Activated CD4-positive, alpha-beta T cell treated with anti-CD3 and anti-CD28 coated beads, Interleukin-2, amount 10 ng/mL, durations not matched to agents 24 days and 14 days (primary cell): ENCODE measurements around the gene KLHL9. TPM values are rescaled to one million over a fixed set of nuclear protein-coding genes. Genes with fewer than 3 reads are reported as not detected.
A peak's percentile ranks its signal among the peaks of the same experiment; 100 is the strongest.

ENCODE experiments used
- DNase-seq: peaks from one replicate; pipeline ENCODE4 v3.0.0; 2022
- H3K27ac Mint-ChIP-seq: one replicate; pipeline ENCODE4 v1.8.0; 2022; ENCODE audit warnings: mild to moderate bottlenecking, mixed read lengths
- H3K27me3 Mint-ChIP-seq: one replicate; pipeline ENCODE4 v1.8.0; 2022; ENCODE audit warnings: mixed read lengths
- H3K36me3 Mint-ChIP-seq: one replicate; pipeline ENCODE4 v1.8.0; 2022; ENCODE audit warnings: low read depth, mild to moderate bottlenecking, mixed read lengths
- H3K4me1 Mint-ChIP-seq: one replicate; pipeline ENCODE4 v1.8.0; 2021; ENCODE audit warnings: mixed read lengths
- H3K4me3 Mint-ChIP-seq: one replicate; pipeline ENCODE4 v1.8.0; 2022; ENCODE audit warnings: mild to moderate bottlenecking, moderate library complexity, mixed read lengths
- H3K9me3 Mint-ChIP-seq: one replicate; pipeline ENCODE4 v1.8.0; 2021; ENCODE audit warnings: mixed read lengths
- intact Hi-C: fragments of 100-400 bp; cut with micrococcal nuclease; formaldehyde crosslinking; loops from one replicate; pipeline ENCODE4 v1.15.1; 2023
- total RNA-seq: library from RNA; stranded (reverse); gene quantifications from 2 replicates; pipeline ENCODE4 v1.2.3, GENCODE V29; 2022

Gene KLHL9
- total RNA-seq, 1 donor from 2014 or later = 14.8 TPM

GRCh38 chr9:21333226-21333625 lies 2.0 kb downstream of the KLHL9 start:
- DNase-seq = no peak
- Mint-ChIP-seq H3K4me1 (peaks cover 38% of the 10 kb centered on the region), H3K27me3 (peaks cover 3% of the 10 kb centered on the region), H3K9me3 (no peaks in the 10 kb centered on the region), H3K36me3 (peaks cover 41% of the 10 kb centered on the region), H3K27ac (no peak overlapping the region), H3K4me3 (peak overlapping the region; percentile 92)
- intact Hi-C loops = loop anchor here (10.0 kb wide), 1 partner anchor 222 kb away; no protein-coding TSS in a partner anchor

- Mint-ChIP-seq H3K27me3 (no peaks in the 10 kb centered on the region), H3K4me1 (peaks cover 43% of the 10 kb centered on the region), H3K9me3 (no peaks in the 10 kb centered on the region), H3K27ac (no peak overlapping the region), H3K36me3 (peaks cover 44% of the 10 kb centered on the region), H3K4me3 (peak overlapping the region; percentile 17)
- no peak for DNase-seq
- intact Hi-C loops = loop anchor here (10.0 kb wide), 1 partner anchor 223 kb away; no protein-coding TSS in a partner anchor
Measured at GRCh38 chr9:21331676-21332402, 3.4 kb downstream of the KLHL9 start.

- no peaks in the 10 kb centered on the region for H3K9me3 Mint-ChIP-seq
- intact Hi-C loops = loop anchor here (1.0 to 10.0 kb wide), 6 partner anchors 9 to 462 kb away; partner anchors contain the start of genes IFNA16 and KLHL9
- DNase-seq = no peak
Measured at GRCh38 chr9:21326526-21327139, 8.6 kb downstream of the KLHL9 start.

GRCh38 chr9:21324047-21324446 lies 11.2 kb downstream of the KLHL9 start:
- peak; percentile 52 for DNase-seq
- peaks cover 35% of the 10 kb centered on the region for H3K36me3 Mint-ChIP-seq
- H3K27ac Mint-ChIP-seq = no peak overlapping the region
- H3K27me3 Mint-ChIP-seq = no peaks in the 10 kb centered on the region
- no peaks in the 10 kb centered on the region for H3K9me3 Mint-ChIP-seq
- intact Hi-C loops = loop anchor here (10.0 kb wide), 2 partner anchors 109 to 381 kb away; partner anchors contain the start of gene IFNA16
- peaks cover 13% of the 10 kb centered on the region for H3K4me1 Mint-ChIP-seq
- no peak overlapping the region for H3K4me3 Mint-ChIP-seq

More at GRCh38 chr9:21326526-21327139, 8.6 kb downstream of the KLHL9 start:
- H3K27me3 Mint-ChIP-seq = no peaks in the 10 kb centered on the region
- no peak overlapping the region for H3K27ac Mint-ChIP-seq
- no peak overlapping the region for H3K4me3 Mint-ChIP-seq
- H3K36me3 Mint-ChIP-seq = peaks cover 50% of the 10 kb centered on the region
- H3K4me1 Mint-ChIP-seq = peaks cover 24% of the 10 kb centered on the region

- Mint-ChIP-seq H3K27ac (no peak overlapping the region), H3K9me3 (no peaks in the 10 kb centered on the region), H3K36me3 (peaks cover 34% of the 10 kb centered on the region), H3K4me1 (peaks cover 10% of the 10 kb centered on the region), H3K27me3 (no peaks in the 10 kb centered on the region), H3K4me3 (no peak overlapping the region)
- DNase-seq = no peak
- intact Hi-C loops = loop anchor here (10.0 kb wide), 2 partner anchors 108 to 382 kb away; partner anchors contain the start of gene IFNA16
Measured at GRCh38 chr9:21322911-21323461, 12.2 kb downstream of the KLHL9 start.

- no peak for DNase-seq
- Mint-ChIP-seq H3K9me3 (no peaks in the 10 kb centered on the region), H3K27ac (no peak overlapping the region), H3K4me3 (no peak overlapping the region), H3K36me3 (peaks cover 27% of the 10 kb centered on the region), H3K27me3 (peaks cover 4% of the 10 kb centered on the region), H3K4me1 (peaks cover 2% of the 10 kb centered on the region)
- intact Hi-C loops = loop anchor here (10.0 kb wide), 2 partner anchors 106 to 384 kb away; partner anchors contain the start of gene IFNA16
Measured at GRCh38 chr9:21320465-21320864, 14.7 kb downstream of the KLHL9 start.

GRCh38 chr9:21317956-21318923 lies 17.0 kb downstream of the KLHL9 start:
- no peaks in the 10 kb centered on the region for H3K4me1 Mint-ChIP-seq
- peak; percentile 77 for DNase-seq
- peaks cover 18% of the 10 kb centered on the region for H3K27me3 Mint-ChIP-seq
- H3K36me3 Mint-ChIP-seq = peaks cover 10% of the 10 kb centered on the region
- intact Hi-C loops = loop anchor here (1.0 kb wide), 2 partner anchors 137 to 471 kb away; no protein-coding TSS in a partner anchor
- no peak overlapping the region for H3K27ac Mint-ChIP-seq
- no peaks in the 10 kb centered on the region for H3K9me3 Mint-ChIP-seq
- H3K4me3 Mint-ChIP-seq = no peak overlapping the region

GRCh38 chr9:21316860-21317259 lies 18.3 kb downstream of the KLHL9 start:
- intact Hi-C loops = no loop called here
- Mint-ChIP-seq H3K4me3 (no peak overlapping the region), H3K36me3 (no peaks in the 10 kb centered on the region)

GRCh38 chr9:21316032-21316842 lies 19.0 kb downstream of the KLHL9 start:
- DNase-seq = no peak
- Mint-ChIP-seq H3K27ac (no peak overlapping the region), H3K27me3 (peaks cover 22% of the 10 kb centered on the region), H3K4me3 (no peak overlapping the region), H3K4me1 (no peaks in the 10 kb centered on the region), H3K9me3 (no peaks in the 10 kb centered on the region), H3K36me3 (no peaks in the 10 kb centered on the region)
- intact Hi-C loops = no loop called here

More at GRCh38 chr9:21316860-21317259, 18.3 kb downstream of the KLHL9 start:
- H3K4me1 Mint-ChIP-seq = no peaks in the 10 kb centered on the region
- H3K27me3 Mint-ChIP-seq = peaks cover 18% of the 10 kb centered on the region
- no peak overlapping the region for H3K27ac Mint-ChIP-seq
- H3K9me3 Mint-ChIP-seq = no peaks in the 10 kb centered on the region
- DNase-seq = no peak

GRCh38 chr9:21314152-21314551 lies 21.1 kb downstream of the KLHL9 start:
- H3K9me3 Mint-ChIP-seq = no peaks in the 10 kb centered on the region

GRCh38 chr9:21311889-21312288 lies 23.3 kb downstream of the KLHL9 start:
- Mint-ChIP-seq H3K4me1 (no peaks in the 10 kb centered on the region), H3K36me3 (no peaks in the 10 kb centered on the region), H3K9me3 (no peaks in the 10 kb centered on the region), H3K4me3 (no peak overlapping the region), H3K27ac (no peak overlapping the region), H3K27me3 (peaks cover 35% of the 10 kb centered on the region)
- no peak for DNase-seq
- intact Hi-C loops = no loop called here

More at GRCh38 chr9:21314152-21314551, 21.1 kb downstream of the KLHL9 start:
- DNase-seq = no peak
- H3K4me1 Mint-ChIP-seq = no peaks in the 10 kb centered on the region
- peaks cover 27% of the 10 kb centered on the region for H3K27me3 Mint-ChIP-seq
- intact Hi-C loops = no loop called here
- no peaks in the 10 kb centered on the region for H3K36me3 Mint-ChIP-seq
- no peak overlapping the region for H3K4me3 Mint-ChIP-seq
- no peak overlapping the region for H3K27ac Mint-ChIP-seq

- Mint-ChIP-seq H3K36me3 (no peaks in the 10 kb centered on the region), H3K4me1 (no peaks in the 10 kb centered on the region), H3K27ac (no peak within 1 kb of the TSS), H3K27me3 (peaks cover 50% of the 10 kb centered on the region), H3K9me3 (no peaks in the 10 kb centered on the region), H3K4me3 (no peak within 1 kb of the TSS)
- intact Hi-C loops = no loop called here
- no peak for DNase-seq
Measured at GRCh38 chr9:21305213-21305612, 30.0 kb downstream of the KLHL9 start, which contains the start of gene IFNA5. Gene IFNA5, minus strand, starts transcription at chr9:21305313. Its CDS starts 57 bp downstream, at chr9:21305256.
